Body of pancreas (tissue), 4 donors: ENCODE data around the gene ACOX3. TPM values are rescaled to one million over a fixed set of nuclear protein-coding genes. Genes with fewer than 3 reads are reported as not detected.

ENCODE experiments used
- ATAC-seq: fragments of 150-250 bp; one replicate; pipeline ENCODE4 v1.9.1; 2016
- DNase-seq, 4 donors: peaks; one replicate each; pipeline ENCODE4 v3.0.0-alpha.2; 2019
- H3K27ac ChIP-seq, 4 donors: fragments of 200-600 bp; sonication (generic); 1 replicate in 3 of 4; 2 replicates in 1 of 4; pipeline versions ENCODE4 v1.5.1 to v1.6.1; 2016 to 2019; ENCODE audit warnings: mild to moderate bottlenecking in 1 of 4, mixed read lengths in 1 of 4, moderate library complexity in 1 of 4
- H3K27me3 ChIP-seq, 2 donors: fragments of 200-600 bp; sonication (generic); one replicate each; pipeline ENCODE4 v1.6.0; 2016; ENCODE audit warnings: mild to moderate bottlenecking in 1 of 2
- H3K36me3 ChIP-seq, 2 donors: fragments of 200-600 bp; sonication (generic); replicated peaks in 1 of 2; 2 replicates each; pipeline ENCODE4 v1.5.1; 2016; ENCODE audit warnings: low read depth in 2 of 2; ENCODE audit not compliant: insufficient read depth in 1 of 2
- H3K4me1 ChIP-seq: fragments of 200-600 bp; sonication (generic); one replicate; pipeline ENCODE4 v1.6.0; 2016
- H3K4me3 ChIP-seq, 2 donors: fragments of 200-600 bp; sonication (generic); 1 replicate in 1 of 2; 2 replicates in 1 of 2; pipeline ENCODE4 v1.5.1; 2016 to 2019
- H3K9me3 ChIP-seq, 3 donors: fragments of 200-600 bp; sonication (generic); 1 replicate in 2 of 3; 2 replicates in 1 of 3; pipeline ENCODE4 v1.5.1; 2016
- POLR2A ChIP-seq, 3 donors: fragments of 450-650 bp; IDR thresholded peaks; one replicate each; pipeline ENCODE4 v1.6.1; 2016; ENCODE audit warnings: antibody characterized with exemption in 3 of 3, mild to moderate bottlenecking in 2 of 3
- WGBS, 2 donors: methylation state at CpG; one replicate each; pipeline ENCODE4 v1.1.5; 2017; 5-methylcytosine and 5-hydroxymethylcytosine counted together
- intact Hi-C: fragments of 100-400 bp; cut with DNase I; formaldehyde crosslinking; loops from one replicate; pipeline ENCODE4 v1.15.1; 2023
- total RNA-seq, 2 donors: library from RNA; depleted of rRNA; stranded (reverse); fragments of >200 nt; gene quantifications; one replicate each; pipeline ENCODE4 v1.1.0, GENCODE V29; 2016
- TF ChIP-seq, protein P1 (sequence below), 7 experiments: fragments of 450-650 bp in 4 of 7; fragments of 200-600 bp in 3 of 7; sonication (generic) in 3 of 7; IDR thresholded peaks; one replicate each; pipeline ENCODE4 v1.5.1; 2016 to 2019; ENCODE audit warnings: antibody characterized with exemption in 7 of 7

ACOX3 gene
- total RNA-seq, 2 donors from 2014 or later: 18.4 to 23.4 TPM

DNA sequence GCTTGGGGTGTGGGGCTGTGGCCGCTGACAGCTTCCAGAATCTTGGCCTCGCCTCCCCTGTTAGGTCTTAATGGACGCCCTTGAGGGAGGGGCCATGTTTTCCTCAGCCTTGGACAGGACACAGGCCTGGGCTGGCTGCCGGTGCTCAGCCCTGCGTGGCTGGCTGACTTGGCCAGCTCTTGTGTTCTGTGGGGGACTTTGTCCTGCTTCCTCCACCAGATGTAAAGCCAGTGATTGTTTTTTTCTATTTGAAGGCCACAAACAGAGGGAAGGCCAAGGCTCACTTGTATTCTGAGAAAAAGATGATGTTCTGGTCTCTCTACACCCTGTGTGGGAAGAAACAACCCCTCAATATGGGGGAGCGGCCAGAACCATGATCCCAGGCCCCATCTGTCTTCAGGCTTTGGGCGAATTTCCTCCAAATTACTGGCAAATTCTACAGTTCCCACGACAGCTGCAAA is 99.7 kb downstream of the ACOX3 start:
- TF ChIP-seq POLR2A (IDR thresholded peaks at IDR 0.05): no peak
- TF ChIP-seq, protein P1, sequence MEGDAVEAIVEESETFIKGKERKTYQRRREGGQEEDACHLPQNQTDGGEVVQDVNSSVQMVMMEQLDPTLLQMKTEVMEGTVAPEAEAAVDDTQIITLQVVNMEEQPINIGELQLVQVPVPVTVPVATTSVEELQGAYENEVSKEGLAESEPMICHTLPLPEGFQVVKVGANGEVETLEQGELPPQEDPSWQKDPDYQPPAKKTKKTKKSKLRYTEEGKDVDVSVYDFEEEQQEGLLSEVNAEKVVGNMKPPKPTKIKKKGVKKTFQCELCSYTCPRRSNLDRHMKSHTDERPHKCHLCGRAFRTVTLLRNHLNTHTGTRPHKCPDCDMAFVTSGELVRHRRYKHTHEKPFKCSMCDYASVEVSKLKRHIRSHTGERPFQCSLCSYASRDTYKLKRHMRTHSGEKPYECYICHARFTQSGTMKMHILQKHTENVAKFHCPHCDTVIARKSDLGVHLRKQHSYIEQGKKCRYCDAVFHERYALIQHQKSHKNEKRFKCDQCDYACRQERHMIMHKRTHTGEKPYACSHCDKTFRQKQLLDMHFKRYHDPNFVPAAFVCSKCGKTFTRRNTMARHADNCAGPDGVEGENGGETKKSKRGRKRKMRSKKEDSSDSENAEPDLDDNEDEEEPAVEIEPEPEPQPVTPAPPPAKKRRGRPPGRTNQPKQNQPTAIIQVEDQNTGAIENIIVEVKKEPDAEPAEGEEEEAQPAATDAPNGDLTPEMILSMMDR (IDR thresholded peaks at IDR 0.05): no peak
- ATAC-seq (peak; percentile 55), DNase-seq (peak in 3 of 4 donors; percentile 32 to 51 (median 37))
- intact Hi-C loops: no loop called here
- Histone ChIP-seq H3K4me1 (no peaks in the 10 kb centered on the region), H3K4me3 (no peak overlapping the region), H3K36me3 (no peaks in the 10 kb centered on the region), H3K27ac (no peak overlapping the region), H3K27me3 (no peaks in the 10 kb centered on the region), H3K9me3 (no peaks in the 10 kb centered on the region)
- 69 to 73% methylated on average over 5 to 8 of the region's 8 CpGs for WGBS, 2 donors

- Histone ChIP-seq H3K4me3 (no peak overlapping the region), H3K27me3 (no peaks in the 10 kb centered on the region), H3K27ac (no peak overlapping the region), H3K9me3 (no peaks in the 10 kb centered on the region), H3K36me3 (no peaks in the 10 kb centered on the region), H3K4me1 (peaks cover 10% of the 10 kb centered on the region)
- intact Hi-C loops: no loop called here
- ATAC-seq (no peak), DNase-seq (no peak)
- WGBS, 2 donors: 25 to 36% methylated on average over 4 of the region's 4 CpGs
- TF ChIP-seq, protein P1 (IDR thresholded peaks at IDR 0.05): no peak
- no peak for TF ChIP-seq POLR2A (IDR thresholded peaks at IDR 0.05)
These were observed 102.1 kb downstream of the ACOX3 start for GRCh38 chr4:8338351-8338961.

DNA sequence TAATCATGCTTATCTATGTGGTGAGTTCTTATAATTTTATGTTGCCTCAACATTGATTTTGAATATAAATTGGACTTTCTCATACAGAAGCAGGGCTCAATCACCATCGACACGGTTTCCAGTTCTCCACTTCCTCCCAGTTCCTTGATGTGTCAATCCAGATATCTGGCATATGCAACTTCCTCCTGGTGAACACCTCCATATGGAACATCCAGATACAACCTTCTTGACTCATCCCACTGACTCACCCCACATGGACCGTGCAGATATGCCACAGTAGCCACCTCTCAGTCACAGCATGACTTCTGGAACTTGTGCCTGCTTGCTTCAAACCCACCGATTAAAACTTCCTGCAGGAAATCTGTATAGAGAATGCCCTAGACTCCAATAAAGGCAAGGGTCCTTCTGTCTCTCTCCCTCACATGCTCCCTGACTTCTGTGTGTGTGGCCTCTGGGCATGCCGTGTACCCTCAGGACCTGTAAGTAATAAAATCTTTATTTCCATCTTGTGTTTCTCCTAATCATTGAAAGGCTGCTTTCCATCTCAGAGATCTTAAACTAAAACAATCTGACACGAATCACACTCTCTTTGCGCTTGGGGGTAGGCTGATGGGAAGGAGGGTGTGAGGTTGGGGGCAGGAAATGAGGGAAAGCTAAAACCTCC is 104.0 kb downstream of the ACOX3 start:
- TF ChIP-seq, protein P1 (IDR thresholded peaks at IDR 0.05): no peak
- no peak for TF ChIP-seq POLR2A (IDR thresholded peaks at IDR 0.05)
- WGBS, 2 donors: 85 to 87% methylated on average over 7 of the region's 7 CpGs
- no peak overlapping the region for H3K27ac ChIP-seq
- DNase-seq (no peak), ATAC-seq (no peak)
- no peaks in the 10 kb centered on the region for H3K27me3 ChIP-seq
- H3K4me1 ChIP-seq: peaks cover 10% of the 10 kb centered on the region
- no peaks in the 10 kb centered on the region for H3K36me3 ChIP-seq
- H3K9me3 ChIP-seq: no peaks in the 10 kb centered on the region
- intact Hi-C loops: no loop called here
- no peak overlapping the region for H3K4me3 ChIP-seq

DNA sequence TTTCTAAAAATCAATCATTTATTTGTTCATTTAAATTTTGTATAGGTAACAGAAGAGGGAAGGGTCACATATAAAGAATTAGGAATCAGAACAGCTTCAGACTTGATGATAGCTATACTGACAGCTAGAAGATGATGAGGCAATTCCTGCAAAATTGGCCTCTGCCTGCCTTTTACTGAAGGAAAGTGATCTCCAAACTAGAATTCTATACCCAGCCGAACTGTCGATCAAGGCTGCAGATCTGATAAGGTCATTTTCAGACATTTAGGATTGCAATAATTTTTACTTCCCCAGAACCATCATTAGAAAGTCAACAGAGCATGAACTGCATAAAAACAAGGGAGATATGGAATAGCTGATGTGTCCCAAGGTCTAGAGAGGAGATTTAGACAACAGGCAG is 104.7 kb downstream of the ACOX3 start:
- H3K4me1 ChIP-seq: peaks cover 10% of the 10 kb centered on the region
- intact Hi-C loops: no loop called here
- H3K36me3 ChIP-seq: no peaks in the 10 kb centered on the region
- ATAC-seq: no peak
- no peak overlapping the region for H3K27ac ChIP-seq
- no peaks in the 10 kb centered on the region for H3K27me3 ChIP-seq
- TF ChIP-seq POLR2A (IDR thresholded peaks at IDR 0.05): no peak
- TF ChIP-seq, protein P1 (IDR thresholded peaks at IDR 0.05): no peak
- H3K4me3 ChIP-seq: no peak overlapping the region
- no peaks in the 10 kb centered on the region for H3K9me3 ChIP-seq
- no peak for DNase-seq
- 89 to 96% methylated on average over 2 of the region's 2 CpGs for WGBS, 2 donors
